GM18526 (cell line): ENCODE results near the gene NMNAT2.

Experiments used
- POLR2A ChIP-seq: IDR thresholded peaks from 3 replicates; pipeline ENCODE4 v1.6.1; 2011; ENCODE audit not compliant: insufficient read length; ENCODE audit errors: extremely low read depth

The NMNAT2 gene

GRCh38 chr1:183291802-183292514, 126.2 kb downstream of the NMNAT2 start:
- TF ChIP-seq POLR2A = no peak

- TF ChIP-seq POLR2A = no peak
Observed at GRCh38 chr1:183291216-183291762, 126.9 kb downstream of the NMNAT2 start.

- TF ChIP-seq POLR2A = no peak
Observed at GRCh38 chr1:183290628-183291027, 127.6 kb downstream of the NMNAT2 start.

GRCh38 chr1:183289051-183289496, 129.1 kb downstream of the NMNAT2 start:
- TF ChIP-seq POLR2A = no peak

- no peak for TF ChIP-seq POLR2A
Observed at GRCh38 chr1:183288583-183288982, 129.6 kb downstream of the NMNAT2 start.

- no peak for TF ChIP-seq POLR2A
Observed at GRCh38 chr1:183287191-183287675, 130.9 kb downstream of the NMNAT2 start.

GRCh38 chr1:183285746-183286145, 132.4 kb downstream of the NMNAT2 start:
- TF ChIP-seq POLR2A = no peak

GRCh38 chr1:183285256-183285655, 132.9 kb downstream of the NMNAT2 start:
- no peak for TF ChIP-seq POLR2A

GRCh38 chr1:183284086-183284485, 134.1 kb downstream of the NMNAT2 start:
- no peak for TF ChIP-seq POLR2A

GRCh38 chr1:183283286-183283685, 134.9 kb downstream of the NMNAT2 start:
- no peak for TF ChIP-seq POLR2A

- TF ChIP-seq POLR2A = no peak
Observed at GRCh38 chr1:183282101-183282855, 135.9 kb downstream of the NMNAT2 start.

- no peak for TF ChIP-seq POLR2A
Observed at GRCh38 chr1:183281553-183282091, 136.6 kb downstream of the NMNAT2 start.

- no peak for TF ChIP-seq POLR2A
Observed at GRCh38 chr1:183281039-183281438, 137.1 kb downstream of the NMNAT2 start.

- no peak for TF ChIP-seq POLR2A
Observed at GRCh38 chr1:183279835-183280234, 138.3 kb downstream of the NMNAT2 start.

- no peak for TF ChIP-seq POLR2A
Observed at GRCh38 chr1:183278739-183279591, 139.2 kb downstream of the NMNAT2 start.
